GM19463 (cell line): Measurements from ENCODE around the gene AKAP8.
"Not testable (repeated sequence)": the region's sequence is repeated elsewhere in the genome, so short reads cannot be mapped to it uniquely, and the experiment has no call there.

Source experiments
- ATAC-seq: cut with Tn5 transposase; IDR thresholded peaks from one replicate; pipeline ENCODE4 v1.9.1; 2021; ENCODE audit warnings: mild to moderate bottlenecking, moderate library complexity; ENCODE audit not compliant: unreplicated experiment

The AKAP8 gene

GRCh38 chr19:15379083-15379998 lies at the start of gene AKAP8:
AKAP8 (minus strand) TSS chr19:15379787; CDS start chr19:15379731, 56 bp downstream.
- ATAC-seq = peak; percentile 86

- no peak for ATAC-seq
These were observed 48.4 kb upstream of the AKAP8 start for GRCh38 chr19:15427991-15428471.

- ATAC-seq = no peak
These were observed 47.7 kb upstream of the AKAP8 start for GRCh38 chr19:15427350-15427700.

- ATAC-seq = no peak
These were observed 47.1 kb upstream of the AKAP8 start for GRCh38 chr19:15426485-15427349.

- ATAC-seq = no peak
These were observed 45.8 kb upstream of the AKAP8 start for GRCh38 chr19:15425321-15425950.

- ATAC-seq = no peak
These were observed 45.2 kb upstream of the AKAP8 start for GRCh38 chr19:15424692-15425272.

GRCh38 chr19:15424121-15424520 lies 44.5 kb upstream of the AKAP8 start:
- ATAC-seq = no peak

GRCh38 chr19:15423130-15423529 lies 43.5 kb upstream of the AKAP8 start:
- no peak for ATAC-seq

GRCh38 chr19:15422296-15423075 lies 42.9 kb upstream of the AKAP8 start:
- no peak for ATAC-seq

GRCh38 chr19:15421721-15422260 lies 42.2 kb upstream of the AKAP8 start:
- ATAC-seq = no peak

- ATAC-seq = no peak
These were observed 41.6 kb upstream of the AKAP8 start for GRCh38 chr19:15421136-15421695.

GRCh38 chr19:15419413-15420025 lies 39.9 kb upstream of the AKAP8 start:
- ATAC-seq = no peak

- ATAC-seq = peak; percentile 98
These were observed 39.2 kb upstream of the AKAP8 start, which contains the start of gene AKAP8L for GRCh38 chr19:15418579-15419412. AKAP8L (minus strand) TSS chr19:15418988; CDS start chr19:15418923, 65 bp downstream.

- no peak for ATAC-seq
These were observed 38.6 kb upstream of the AKAP8 start for GRCh38 chr19:15418231-15418578.

GRCh38 chr19:15417699-15418098 lies 38.1 kb upstream of the AKAP8 start:
- no peak for ATAC-seq

GRCh38 chr19:15412832-15413231 lies 33.2 kb upstream of the AKAP8 start:
- ATAC-seq = no peak

- ATAC-seq = not testable (repeated sequence)
These were observed 31.8 kb upstream of the AKAP8 start for GRCh38 chr19:15411351-15411750.

GRCh38 chr19:15404780-15405211 lies 25.2 kb upstream of the AKAP8 start:
- no peak for ATAC-seq
